Ishikawa (cell line): ENCODE measurements around the gene NDUFAF2.
A peak's percentile ranks its signal among the peaks of the same experiment; 100 is the strongest.

Experiments used
- CEBPB ChIP-seq: IDR thresholded peaks from 2 replicates; pipeline ENCODE4 v1.6.1; 2012
- CREB1 ChIP-seq: IDR thresholded peaks from 2 replicates; pipeline ENCODE4 v1.6.1; 2012; ENCODE audit warnings: low read depth
- EGR1 ChIP-seq: IDR thresholded peaks from 2 replicates; pipeline ENCODE4 v1.6.1; 2012
- EP300 ChIP-seq: IDR thresholded peaks from 2 replicates; pipeline ENCODE4 v1.6.1; 2012; ENCODE audit warnings: borderline replicate concordance
- FOXM1 ChIP-seq: IDR thresholded peaks from 2 replicates; pipeline ENCODE4 v1.6.1; 2012; ENCODE audit warnings: low read depth, borderline replicate concordance
- NFIC ChIP-seq: IDR thresholded peaks from 2 replicates; pipeline ENCODE4 v1.6.1; 2012
- RAD21 ChIP-seq: IDR thresholded peaks from 2 replicates; pipeline ENCODE4 v1.6.1; 2012; ENCODE audit warnings: low read depth
- TAF1 ChIP-seq: IDR thresholded peaks from 2 replicates; pipeline ENCODE4 v1.6.1; 2012; ENCODE audit warnings: low read depth, mild to moderate bottlenecking
- TCF12 ChIP-seq: IDR thresholded peaks from 2 replicates; pipeline ENCODE4 v1.6.1; 2012; ENCODE audit warnings: low read depth
- TEAD4 ChIP-seq: IDR thresholded peaks from 2 replicates; pipeline ENCODE4 v1.6.1; 2012
- YY1 ChIP-seq: IDR thresholded peaks from 2 replicates; pipeline ENCODE4 v1.6.1; 2012; ENCODE audit warnings: low read depth
- ZBTB7A ChIP-seq: IDR thresholded peaks from 2 replicates; pipeline ENCODE4 v1.6.1; 2012; ENCODE audit warnings: low read depth
- TF ChIP-seq, protein P1 (sequence below): IDR thresholded peaks from 2 replicates; pipeline ENCODE4 v1.6.1; 2012; ENCODE audit warnings: low read depth, mild to moderate bottlenecking
- TF ChIP-seq, protein P2 (sequence below): IDR thresholded peaks from 2 replicates; pipeline ENCODE4 v1.6.1; 2012
- TF ChIP-seq, protein P3 (sequence below): IDR thresholded peaks from 2 replicates; pipeline ENCODE4 v1.6.1; 2012

Gene NDUFAF2

DNA sequence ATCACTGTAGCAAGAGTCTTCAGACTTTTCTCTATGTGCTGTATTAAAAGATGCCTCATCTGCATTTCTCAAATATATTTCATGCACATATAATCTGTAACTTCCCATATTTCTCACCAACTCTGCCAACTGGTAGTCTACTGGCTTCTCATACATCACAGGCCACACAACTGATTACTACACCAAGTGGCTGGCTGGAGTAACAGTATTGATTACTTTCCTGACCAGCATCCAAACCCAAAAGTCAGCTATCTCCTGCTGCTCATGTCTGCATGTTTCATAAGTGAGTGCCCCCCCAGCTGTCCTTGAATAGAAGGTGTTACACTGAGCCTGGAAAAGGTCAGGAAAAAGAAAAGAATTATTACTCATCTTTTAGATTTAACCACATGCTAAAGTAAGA is 17.6 kb upstream of the NDUFAF2 start:
- TF ChIP-seq CREB1 = no peak

DNA sequence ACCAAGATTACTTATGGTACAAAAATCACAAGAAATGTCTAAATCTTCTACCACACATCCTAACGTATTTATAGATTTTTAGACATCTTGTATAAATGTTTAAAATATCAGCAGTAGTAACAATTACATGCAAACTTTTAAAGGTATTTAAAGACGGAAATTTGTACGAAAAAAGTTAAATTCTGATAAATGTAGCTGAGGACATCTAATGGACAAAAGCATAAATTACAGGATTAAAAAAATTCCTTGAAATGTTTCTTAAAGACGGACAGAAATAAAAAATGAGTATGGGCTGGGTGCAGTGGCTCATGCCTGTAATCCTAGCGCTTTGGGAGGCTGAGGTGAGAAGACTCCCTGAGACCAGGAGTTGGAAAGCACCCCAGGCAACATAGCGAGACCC is 16.0 kb upstream of the NDUFAF2 start:
- TF ChIP-seq ZBTB7A (no peak), EGR1 (no peak), CREB1 (no peak), FOXM1 (no peak), TEAD4 (no peak), RAD21 (no peak), CEBPB (no peak), YY1 (no peak)
- TF ChIP-seq, protein P1, sequence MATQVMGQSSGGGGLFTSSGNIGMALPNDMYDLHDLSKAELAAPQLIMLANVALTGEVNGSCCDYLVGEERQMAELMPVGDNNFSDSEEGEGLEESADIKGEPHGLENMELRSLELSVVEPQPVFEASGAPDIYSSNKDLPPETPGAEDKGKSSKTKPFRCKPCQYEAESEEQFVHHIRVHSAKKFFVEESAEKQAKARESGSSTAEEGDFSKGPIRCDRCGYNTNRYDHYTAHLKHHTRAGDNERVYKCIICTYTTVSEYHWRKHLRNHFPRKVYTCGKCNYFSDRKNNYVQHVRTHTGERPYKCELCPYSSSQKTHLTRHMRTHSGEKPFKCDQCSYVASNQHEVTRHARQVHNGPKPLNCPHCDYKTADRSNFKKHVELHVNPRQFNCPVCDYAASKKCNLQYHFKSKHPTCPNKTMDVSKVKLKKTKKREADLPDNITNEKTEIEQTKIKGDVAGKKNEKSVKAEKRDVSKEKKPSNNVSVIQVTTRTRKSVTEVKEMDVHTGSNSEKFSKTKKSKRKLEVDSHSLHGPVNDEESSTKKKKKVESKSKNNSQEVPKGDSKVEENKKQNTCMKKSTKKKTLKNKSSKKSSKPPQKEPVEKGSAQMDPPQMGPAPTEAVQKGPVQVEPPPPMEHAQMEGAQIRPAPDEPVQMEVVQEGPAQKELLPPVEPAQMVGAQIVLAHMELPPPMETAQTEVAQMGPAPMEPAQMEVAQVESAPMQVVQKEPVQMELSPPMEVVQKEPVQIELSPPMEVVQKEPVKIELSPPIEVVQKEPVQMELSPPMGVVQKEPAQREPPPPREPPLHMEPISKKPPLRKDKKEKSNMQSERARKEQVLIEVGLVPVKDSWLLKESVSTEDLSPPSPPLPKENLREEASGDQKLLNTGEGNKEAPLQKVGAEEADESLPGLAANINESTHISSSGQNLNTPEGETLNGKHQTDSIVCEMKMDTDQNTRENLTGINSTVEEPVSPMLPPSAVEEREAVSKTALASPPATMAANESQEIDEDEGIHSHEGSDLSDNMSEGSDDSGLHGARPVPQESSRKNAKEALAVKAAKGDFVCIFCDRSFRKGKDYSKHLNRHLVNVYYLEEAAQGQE = no peak
- TF ChIP-seq, protein P2, sequence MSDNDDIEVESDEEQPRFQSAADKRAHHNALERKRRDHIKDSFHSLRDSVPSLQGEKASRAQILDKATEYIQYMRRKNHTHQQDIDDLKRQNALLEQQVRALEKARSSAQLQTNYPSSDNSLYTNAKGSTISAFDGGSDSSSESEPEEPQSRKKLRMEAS = no peak
- TF ChIP-seq, protein P3, sequence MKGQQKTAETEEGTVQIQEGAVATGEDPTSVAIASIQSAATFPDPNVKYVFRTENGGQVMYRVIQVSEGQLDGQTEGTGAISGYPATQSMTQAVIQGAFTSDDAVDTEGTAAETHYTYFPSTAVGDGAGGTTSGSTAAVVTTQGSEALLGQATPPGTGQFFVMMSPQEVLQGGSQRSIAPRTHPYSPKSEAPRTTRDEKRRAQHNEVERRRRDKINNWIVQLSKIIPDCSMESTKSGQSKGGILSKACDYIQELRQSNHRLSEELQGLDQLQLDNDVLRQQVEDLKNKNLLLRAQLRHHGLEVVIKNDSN = no peak

DNA sequence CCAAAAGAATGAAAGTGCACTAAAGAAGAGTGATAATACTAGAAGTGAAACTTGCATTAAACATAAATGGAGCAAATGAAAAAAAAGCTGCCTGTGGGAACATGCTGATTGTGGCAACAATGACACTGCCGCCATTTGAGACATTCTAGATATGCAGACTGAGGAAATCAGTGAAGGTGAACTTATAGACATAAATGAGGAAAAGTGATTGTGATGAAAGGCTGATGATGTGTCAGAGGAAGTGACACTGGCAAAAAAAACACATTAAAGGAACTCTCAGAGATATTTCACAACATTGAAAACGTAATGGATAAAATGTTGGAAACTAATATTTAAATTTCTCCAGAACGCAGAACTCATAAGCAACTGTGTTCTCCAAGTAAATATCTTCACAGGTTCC is 1.4 kb upstream of the NDUFAF2 start:
- TF ChIP-seq YY1 (no peak), NFIC (no peak), RAD21 (no peak), ZBTB7A (no peak), CREB1 (no peak), EP300 (no peak), FOXM1 (no peak), EGR1 (no peak), TAF1 (no peak), CEBPB (no peak), TEAD4 (no peak), TCF12 (no peak)
- TF ChIP-seq, protein P1 = no peak
- TF ChIP-seq, protein P2 = no peak
- TF ChIP-seq, protein P3 = no peak

DNA sequence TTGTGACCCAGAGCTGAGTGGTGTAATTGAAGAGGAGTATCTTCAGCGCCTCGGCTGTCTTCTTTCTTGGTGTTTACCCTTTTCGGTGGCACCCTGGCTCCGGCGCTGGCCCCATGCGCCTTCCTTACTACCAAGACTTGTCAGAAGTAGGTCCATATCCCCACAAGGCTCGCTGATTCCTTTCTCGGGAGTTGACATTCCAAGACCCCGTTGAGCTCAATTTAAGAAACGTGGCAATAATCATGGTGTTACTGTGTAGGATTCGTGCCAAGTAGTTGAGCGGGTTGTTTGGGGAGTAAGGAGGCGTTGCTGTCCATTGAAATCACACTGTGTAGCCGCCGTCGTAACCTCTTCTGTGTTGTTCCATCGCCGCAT is 795 bp downstream of the NDUFAF2 start:
- TF ChIP-seq CEBPB (no peak), TAF1 (no peak), YY1 (no peak), NFIC (no peak; the same call in 1 of the 2 replicates), TEAD4 (0 out of 2 replicates have a peak, but pooled peaks have one; percentile 26), EGR1 (no peak), CREB1 (no peak), RAD21 (no peak)
- TF ChIP-seq, protein P1 = no peak

DNA sequence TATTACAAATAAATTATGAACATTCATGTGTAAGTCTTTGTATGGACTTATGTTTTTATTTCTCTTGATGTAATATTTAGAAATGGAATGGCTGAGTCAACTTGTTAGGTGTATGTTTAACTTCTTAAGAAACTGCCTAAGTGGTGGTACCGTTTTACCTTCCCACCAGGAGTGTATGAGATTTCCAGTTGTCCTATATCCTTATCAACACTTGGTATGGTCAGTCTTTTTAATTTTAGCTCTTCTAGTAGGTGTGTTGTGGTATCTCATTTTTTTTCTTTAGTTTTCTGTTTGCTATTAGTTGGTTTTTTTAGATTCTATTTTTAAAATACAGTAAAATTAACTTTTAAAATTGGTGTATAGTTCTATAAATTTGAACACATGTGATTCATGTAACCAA is 3.7 kb downstream of the NDUFAF2 start:
- TF ChIP-seq CREB1 (no peak), TAF1 (no peak), NFIC (no peak), FOXM1 (no peak), CEBPB (no peak), EGR1 (no peak), ZBTB7A (no peak), EP300 (no peak), TCF12 (no peak), TEAD4 (no peak), YY1 (no peak), RAD21 (no peak)
- TF ChIP-seq, protein P3 = no peak
- TF ChIP-seq, protein P2 = no peak
- TF ChIP-seq, protein P1 = no peak
